HepG2 (cell line): ENCODE measurements around the gene IZUMO4. TPM values are rescaled to one million over a fixed set of nuclear protein-coding genes. Genes with fewer than 3 reads are reported as not detected.

Experiments
- ATAD3A ChIP-seq: sonication (generic); formaldehyde crosslinking; IDR thresholded peaks from 2 replicates; pipeline ENCODE4 v1.4.0; 2020; ENCODE audit warnings: missing genetic modification reagents
- DPF2 ChIP-seq: sonication (generic); formaldehyde crosslinking; IDR thresholded peaks from 2 replicates; pipeline ENCODE4 v1.4.0; 2020; ENCODE audit warnings: mild to moderate bottlenecking, low read depth, missing genetic modification reagents, borderline replicate concordance
- ETV6 ChIP-seq: sonication (generic); formaldehyde crosslinking; conservative IDR thresholded peaks from 2 replicates; pipeline ENCODE4 v1.4.0; 2020; ENCODE audit warnings: missing genetic modification reagents
- FOXC1 ChIP-seq: sonication (generic); formaldehyde crosslinking; IDR thresholded peaks from 2 replicates; pipeline ENCODE4 v1.8.0; 2022; ENCODE audit warnings: mild to moderate bottlenecking, missing genetic modification reagents, borderline replicate concordance
- FOXM1 ChIP-seq: sonication (generic); formaldehyde crosslinking; IDR thresholded peaks from 2 replicates; pipeline ENCODE4 v1.5.0; 2020; ENCODE audit warnings: missing genetic modification reagents
- GATAD2A ChIP-seq: IDR thresholded peaks from 2 replicates; pipeline ENCODE4 v1.6.1; 2016
- HNF4A ChIP-seq: sonication (generic); formaldehyde crosslinking; IDR thresholded peaks from 2 replicates; pipeline ENCODE4 v1.4.0; 2020; ENCODE audit warnings: missing genetic modification reagents
- JUN ChIP-seq: sonication (generic); formaldehyde crosslinking; IDR thresholded peaks from 2 replicates; pipeline ENCODE4 v1.4.0; 2020; ENCODE audit warnings: mild to moderate bottlenecking, missing genetic modification reagents
- KDM3A ChIP-seq: IDR thresholded peaks from 2 replicates; pipeline ENCODE4 v1.6.1; 2018; ENCODE audit warnings: low read depth, missing compliant biosample characterization
- NFIB ChIP-seq: sonication (generic); formaldehyde crosslinking; IDR thresholded peaks from 2 replicates; pipeline ENCODE4 v1.9.0; 2021; ENCODE audit warnings: missing genetic modification reagents, mild to moderate bottlenecking, borderline replicate concordance
- NFRKB ChIP-seq: fragments of 450-650 bp; IDR thresholded peaks from 2 replicates; pipeline ENCODE4 v1.6.1; 2017
- REXO4 ChIP-seq: sonication (generic); formaldehyde crosslinking; IDR thresholded peaks from 2 replicates; pipeline ENCODE4 v1.8.0; 2022; ENCODE audit warnings: missing genetic modification reagents, mild to moderate bottlenecking, borderline replicate concordance
- TBP ChIP-seq: sonication (generic); formaldehyde crosslinking; IDR thresholded peaks from 2 replicates; pipeline ENCODE4 v1.5.0; 2020; ENCODE audit warnings: missing genetic modification reagents
- TCF7 ChIP-seq: sonication (generic); IDR thresholded peaks from 2 replicates; pipeline ENCODE4 v1.6.1; 2016; ENCODE audit warnings: antibody characterized with exemption, low read depth
- ZBTB1 ChIP-seq: sonication (generic); formaldehyde crosslinking; IDR thresholded peaks from 2 replicates; pipeline ENCODE4 v1.4.0; 2020; ENCODE audit warnings: missing genetic modification reagents, borderline replicate concordance
- ZBTB3 ChIP-seq: sonication (generic); formaldehyde crosslinking; IDR thresholded peaks from 2 replicates; pipeline ENCODE4 v1.4.0; 2020; ENCODE audit warnings: low read depth, mild to moderate bottlenecking, moderate library complexity, missing genetic modification reagents, borderline replicate concordance
- ZFP1 ChIP-seq: IDR thresholded peaks from 2 replicates; pipeline ENCODE4 v1.6.1; 2016
- ZNF292 ChIP-seq: sonication (generic); formaldehyde crosslinking; IDR thresholded peaks from 2 replicates; pipeline ENCODE4 v1.8.1; 2022; ENCODE audit warnings: mild to moderate bottlenecking, low read depth, missing genetic modification reagents, borderline replicate concordance
- ZNF691 ChIP-seq: sonication (generic); formaldehyde crosslinking; IDR thresholded peaks from 2 replicates; pipeline ENCODE4 v1.4.0; 2020; ENCODE audit warnings: missing genetic modification reagents, low read depth, mild to moderate bottlenecking, borderline replicate concordance
- ZNF724P ChIP-seq: sonication (generic); formaldehyde crosslinking; IDR thresholded peaks from 2 replicates; pipeline ENCODE4 v1.8.0; 2022; ENCODE audit warnings: missing genetic modification reagents, borderline replicate concordance
- ZNF776 ChIP-seq: sonication (generic); formaldehyde crosslinking; IDR thresholded peaks from 2 replicates; pipeline ENCODE4 v1.4.0; 2020; ENCODE audit warnings: mild to moderate bottlenecking, missing genetic modification reagents
- polyA plus RNA-seq, 8 experiments: library from polyadenylated mRNA; depleted of rRNA in 3 of 8; stranded (reverse) in 7 of 8; unstranded in 1 of 8; fragments of >200 nt; fragmentation: Illumina TruSeq in 4 of 8; extraction: Trizol in 4 of 8; gene quantifications; 2 replicates each; pipeline versions ENCODE4 v1.2.1 to v1.2.3, GENCODE V29; 2011 to 2016; ENCODE audit warnings: low read depth in 4 of 8, missing spikeins in 1 of 8, mixed read lengths in 1 of 8; ENCODE audit not compliant: insufficient read depth in 1 of 8
- total RNA-seq, 5 experiments: library from RNA; depleted of rRNA; stranded (reverse); fragments of >200 nt; fragmentation: Illumina TruSeq; extraction: Trizol; gene quantifications; 2 replicates each; pipeline ENCODE4 v1.2.3, GENCODE V29; 2016; ENCODE audit warnings: low read depth in 1 of 5
- TF ChIP-seq, protein P1 (sequence below): sonication (generic); formaldehyde crosslinking; IDR thresholded peaks from 2 replicates; pipeline ENCODE4 v1.5.0; 2020; ENCODE audit warnings: mild to moderate bottlenecking, missing genetic modification reagents, moderate library complexity
- TF ChIP-seq, protein P2 (sequence below): sonication (generic); formaldehyde crosslinking; IDR thresholded peaks from 2 replicates; pipeline ENCODE4 v1.4.0; 2020; ENCODE audit warnings: mild to moderate bottlenecking, missing genetic modification reagents
- TF ChIP-seq, protein P3 (sequence below): sonication (generic); formaldehyde crosslinking; IDR thresholded peaks from 2 replicates; pipeline ENCODE4 v1.4.0; 2020; ENCODE audit warnings: missing genetic modification reagents
- TF ChIP-seq, protein P4 (sequence below): sonication (generic); formaldehyde crosslinking; conservative IDR thresholded peaks from 2 replicates; pipeline ENCODE4 v1.5.0; 2020; ENCODE audit warnings: missing genetic modification reagents

IZUMO4 gene
- total and polyA plus RNA-seq, 2 of the 13 experiments (the other 11 are each of a cell fraction or from before 2014, with no cell fraction given): 0.77 to 3.9 TPM

DNA sequence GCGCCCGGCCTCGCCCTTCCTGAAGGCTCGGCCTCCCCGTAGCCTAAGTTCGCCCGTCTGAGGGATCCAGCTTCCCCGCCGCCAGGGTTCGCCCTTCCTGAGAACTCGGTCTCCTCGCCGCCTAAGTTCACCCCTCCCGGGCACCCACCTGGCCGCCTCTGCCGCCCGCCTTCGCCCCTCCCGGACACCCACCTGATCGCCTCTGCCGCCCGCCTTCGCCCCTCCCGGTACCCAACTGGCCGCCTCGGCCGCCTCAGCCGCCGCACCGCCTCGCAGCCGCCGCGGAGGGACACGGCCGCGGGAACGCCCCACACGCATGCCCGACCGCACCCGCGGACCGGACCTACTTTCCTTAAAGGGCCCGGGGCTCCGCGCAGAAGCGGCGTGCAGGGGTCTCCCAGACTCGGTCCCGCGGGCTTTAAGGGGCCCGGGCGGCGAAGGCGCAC is 658 bp upstream of the IZUMO4 start, which contains the start of gene MOB3A (continued):
- no peak for TF ChIP-seq NFIB (CRISPR knock-in tag)
- 0 out of 2 replicates have a peak, but pooled peaks have one; percentile 16 for TF ChIP-seq JUN (CRISPR knock-in tag)
- no peak for TF ChIP-seq ZBTB1 (CRISPR knock-in tag)
- TF ChIP-seq ZFP1: peak; percentile 56; the same call in 1 of the 2 replicates
- no peak for TF ChIP-seq ZNF292 (CRISPR knock-in tag)
- TF ChIP-seq FOXM1 (CRISPR knock-in tag): no peak
- no peak for TF ChIP-seq DPF2 (CRISPR knock-in tag)
- no peak for TF ChIP-seq ATAD3A (CRISPR knock-in tag)
- TF ChIP-seq, protein P1, sequence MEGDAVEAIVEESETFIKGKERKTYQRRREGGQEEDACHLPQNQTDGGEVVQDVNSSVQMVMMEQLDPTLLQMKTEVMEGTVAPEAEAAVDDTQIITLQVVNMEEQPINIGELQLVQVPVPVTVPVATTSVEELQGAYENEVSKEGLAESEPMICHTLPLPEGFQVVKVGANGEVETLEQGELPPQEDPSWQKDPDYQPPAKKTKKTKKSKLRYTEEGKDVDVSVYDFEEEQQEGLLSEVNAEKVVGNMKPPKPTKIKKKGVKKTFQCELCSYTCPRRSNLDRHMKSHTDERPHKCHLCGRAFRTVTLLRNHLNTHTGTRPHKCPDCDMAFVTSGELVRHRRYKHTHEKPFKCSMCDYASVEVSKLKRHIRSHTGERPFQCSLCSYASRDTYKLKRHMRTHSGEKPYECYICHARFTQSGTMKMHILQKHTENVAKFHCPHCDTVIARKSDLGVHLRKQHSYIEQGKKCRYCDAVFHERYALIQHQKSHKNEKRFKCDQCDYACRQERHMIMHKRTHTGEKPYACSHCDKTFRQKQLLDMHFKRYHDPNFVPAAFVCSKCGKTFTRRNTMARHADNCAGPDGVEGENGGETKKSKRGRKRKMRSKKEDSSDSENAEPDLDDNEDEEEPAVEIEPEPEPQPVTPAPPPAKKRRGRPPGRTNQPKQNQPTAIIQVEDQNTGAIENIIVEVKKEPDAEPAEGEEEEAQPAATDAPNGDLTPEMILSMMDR (CRISPR knock-in tag): peak; percentile 76
- TF ChIP-seq ZNF776 (CRISPR knock-in tag): peak; percentile 92; the same call in 1 of the 2 replicates
- TF ChIP-seq, protein P2, sequence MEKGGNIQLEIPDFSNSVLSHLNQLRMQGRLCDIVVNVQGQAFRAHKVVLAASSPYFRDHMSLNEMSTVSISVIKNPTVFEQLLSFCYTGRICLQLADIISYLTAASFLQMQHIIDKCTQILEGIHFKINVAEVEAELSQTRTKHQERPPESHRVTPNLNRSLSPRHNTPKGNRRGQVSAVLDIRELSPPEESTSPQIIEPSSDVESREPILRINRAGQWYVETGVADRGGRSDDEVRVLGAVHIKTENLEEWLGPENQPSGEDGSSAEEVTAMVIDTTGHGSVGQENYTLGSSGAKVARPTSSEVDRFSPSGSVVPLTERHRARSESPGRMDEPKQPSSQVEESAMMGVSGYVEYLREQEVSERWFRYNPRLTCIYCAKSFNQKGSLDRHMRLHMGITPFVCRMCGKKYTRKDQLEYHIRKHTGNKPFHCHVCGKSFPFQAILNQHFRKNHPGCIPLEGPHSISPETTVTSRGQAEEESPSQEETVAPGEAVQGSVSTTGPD (CRISPR knock-in tag): no peak
- no peak for TF ChIP-seq TBP
- TF ChIP-seq, protein P3, sequence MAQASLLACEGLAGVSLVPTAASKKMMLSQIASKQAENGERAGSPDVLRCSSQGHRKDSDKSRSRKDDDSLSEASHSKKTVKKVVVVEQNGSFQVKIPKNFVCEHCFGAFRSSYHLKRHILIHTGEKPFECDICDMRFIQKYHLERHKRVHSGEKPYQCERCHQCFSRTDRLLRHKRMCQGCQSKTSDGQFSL: no peak
- no peak; the same call in 1 of the 2 replicates for TF ChIP-seq ZNF691 (CRISPR knock-in tag)
- TF ChIP-seq TCF7: no peak
- peak; percentile 44; the same call in 1 of the 2 replicates for TF ChIP-seq REXO4 (CRISPR knock-in tag)
- TF ChIP-seq ETV6 (CRISPR knock-in tag): peak; percentile 75; the same call in 1 of the 2 replicates
- TF ChIP-seq GATAD2A (CRISPR knock-in tag): peak; percentile 18; the same call in 1 of the 2 replicates
- TF ChIP-seq NFRKB: no peak
- TF ChIP-seq ZBTB3 (CRISPR knock-in tag): peak; percentile 88
- TF ChIP-seq, protein P4, sequence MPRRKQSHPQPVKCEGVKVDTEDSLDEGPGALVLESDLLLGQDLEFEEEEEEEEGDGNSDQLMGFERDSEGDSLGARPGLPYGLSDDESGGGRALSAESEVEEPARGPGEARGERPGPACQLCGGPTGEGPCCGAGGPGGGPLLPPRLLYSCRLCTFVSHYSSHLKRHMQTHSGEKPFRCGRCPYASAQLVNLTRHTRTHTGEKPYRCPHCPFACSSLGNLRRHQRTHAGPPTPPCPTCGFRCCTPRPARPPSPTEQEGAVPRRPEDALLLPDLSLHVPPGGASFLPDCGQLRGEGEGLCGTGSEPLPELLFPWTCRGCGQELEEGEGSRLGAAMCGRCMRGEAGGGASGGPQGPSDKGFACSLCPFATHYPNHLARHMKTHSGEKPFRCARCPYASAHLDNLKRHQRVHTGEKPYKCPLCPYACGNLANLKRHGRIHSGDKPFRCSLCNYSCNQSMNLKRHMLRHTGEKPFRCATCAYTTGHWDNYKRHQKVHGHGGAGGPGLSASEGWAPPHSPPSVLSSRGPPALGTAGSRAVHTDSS: 0 out of 2 replicates have a peak, but pooled peaks have one; percentile 12
- TF ChIP-seq HNF4A (CRISPR knock-in tag): no peak
- TF ChIP-seq KDM3A (CRISPR knock-in tag): 0 out of 2 replicates have a peak, but pooled peaks have one; percentile 61
- no peak; the same call in 1 of the 2 replicates for TF ChIP-seq ZNF724P (CRISPR knock-in tag)
- TF ChIP-seq FOXC1 (CRISPR knock-in tag): no peak
